Upper lobe of right lung (tissue), 1 donor: ENCODE measurements around the gene MRPL43. TPM values are rescaled to one million over a fixed set of nuclear protein-coding genes. Genes with fewer than 3 reads are reported as not detected.

ENCODE experiments used
- ATAC-seq: fragments of 200-7000 bp; cut with Tn5 transposase; one replicate; pipeline ENCODE4 v1.9.1; 2020; ENCODE audit warnings: mild to moderate bottlenecking, moderate library complexity
- DNase-seq: peaks from one replicate; pipeline ENCODE4 v3.0.0-alpha.2; 2020
- H3K27ac ChIP-seq: fragments of 200-600 bp; one replicate; pipeline ENCODE4 v1.8.0; 2022
- H3K27me3 ChIP-seq: fragments of 200-600 bp; one replicate; pipeline ENCODE4 v1.8.0; 2022; ENCODE audit warnings: mild to moderate bottlenecking
- H3K36me3 ChIP-seq: fragments of 200-600 bp; one replicate; pipeline ENCODE4 v1.8.0; 2022
- H3K4me1 ChIP-seq: fragments of 200-600 bp; one replicate; pipeline ENCODE4 v1.8.0; 2022
- H3K4me3 ChIP-seq: fragments of 200-600 bp; one replicate; pipeline ENCODE4 v1.8.0; 2022; ENCODE audit warnings: mild to moderate bottlenecking
- H3K9me3 ChIP-seq: fragments of 200-600 bp; one replicate; pipeline ENCODE4 v1.8.0; 2022
- intact Hi-C: fragments of 100-400 bp; cut with DNase I; formaldehyde crosslinking; loops from one replicate; pipeline ENCODE4 v1.11.0; 2022
- microRNA-seq: library from miRNA; unstranded; fragments of <30 nt; microRNA quantifications from one replicate; pipeline ENCODE4 v1.2.0, GENCODE V29; 2020; ENCODE audit warnings: borderline microRNAs expressed
- total RNA-seq: library from RNA; stranded (reverse); fragmentation: NEBNext Ultra II Directional; extraction: Animal tissue kit (Norgen Biotek cat#: 25700); gene quantifications from one replicate; pipeline ENCODE4 v1.2.1, GENCODE V29; 2021
- TF ChIP-seq, protein P1 (sequence below): fragments of 200-600 bp; IDR thresholded peaks from one replicate; pipeline ENCODE4 v1.8.0; 2022; ENCODE audit warnings: antibody characterized with exemption
- donor health status: DM: no; HTN: yes; CAD: no; lungs with severe emphysema.

MRPL43 gene
- total RNA-seq, 1 donor from 2014 or later = 60.5 TPM

DNA sequence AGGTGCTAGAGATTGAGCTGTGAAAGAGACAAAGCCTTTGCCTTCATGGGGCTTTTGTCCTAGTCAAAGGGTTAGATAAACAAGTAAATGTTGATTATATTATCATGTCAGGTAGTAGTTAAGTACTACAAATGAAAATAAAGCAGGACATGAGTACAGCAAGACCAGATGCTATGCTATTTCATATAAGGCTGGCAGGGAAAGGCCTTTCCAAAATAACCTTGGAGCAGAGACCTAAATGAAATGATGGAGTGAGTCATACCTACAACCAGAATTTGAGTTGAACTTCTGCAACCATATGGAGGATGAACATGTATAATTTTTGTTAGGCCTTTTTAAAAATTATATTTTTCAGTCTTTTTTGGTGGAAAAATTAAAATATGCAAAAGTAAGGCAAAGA lies 41.5 kb downstream of the MRPL43 start:
- no peak for DNase-seq
- TF ChIP-seq, protein P1, sequence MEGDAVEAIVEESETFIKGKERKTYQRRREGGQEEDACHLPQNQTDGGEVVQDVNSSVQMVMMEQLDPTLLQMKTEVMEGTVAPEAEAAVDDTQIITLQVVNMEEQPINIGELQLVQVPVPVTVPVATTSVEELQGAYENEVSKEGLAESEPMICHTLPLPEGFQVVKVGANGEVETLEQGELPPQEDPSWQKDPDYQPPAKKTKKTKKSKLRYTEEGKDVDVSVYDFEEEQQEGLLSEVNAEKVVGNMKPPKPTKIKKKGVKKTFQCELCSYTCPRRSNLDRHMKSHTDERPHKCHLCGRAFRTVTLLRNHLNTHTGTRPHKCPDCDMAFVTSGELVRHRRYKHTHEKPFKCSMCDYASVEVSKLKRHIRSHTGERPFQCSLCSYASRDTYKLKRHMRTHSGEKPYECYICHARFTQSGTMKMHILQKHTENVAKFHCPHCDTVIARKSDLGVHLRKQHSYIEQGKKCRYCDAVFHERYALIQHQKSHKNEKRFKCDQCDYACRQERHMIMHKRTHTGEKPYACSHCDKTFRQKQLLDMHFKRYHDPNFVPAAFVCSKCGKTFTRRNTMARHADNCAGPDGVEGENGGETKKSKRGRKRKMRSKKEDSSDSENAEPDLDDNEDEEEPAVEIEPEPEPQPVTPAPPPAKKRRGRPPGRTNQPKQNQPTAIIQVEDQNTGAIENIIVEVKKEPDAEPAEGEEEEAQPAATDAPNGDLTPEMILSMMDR = no peak
- no peaks in the 10 kb centered on the region for H3K9me3 ChIP-seq
- H3K4me1 ChIP-seq = no peaks in the 10 kb centered on the region
- H3K36me3 ChIP-seq = peaks cover 97% of the 10 kb centered on the region
- intact Hi-C loops = no loop called here
- no peaks in the 10 kb centered on the region for H3K27me3 ChIP-seq
- H3K27ac ChIP-seq = no peak overlapping the region
- ATAC-seq = no peak
- H3K4me3 ChIP-seq = no peak overlapping the region

DNA sequence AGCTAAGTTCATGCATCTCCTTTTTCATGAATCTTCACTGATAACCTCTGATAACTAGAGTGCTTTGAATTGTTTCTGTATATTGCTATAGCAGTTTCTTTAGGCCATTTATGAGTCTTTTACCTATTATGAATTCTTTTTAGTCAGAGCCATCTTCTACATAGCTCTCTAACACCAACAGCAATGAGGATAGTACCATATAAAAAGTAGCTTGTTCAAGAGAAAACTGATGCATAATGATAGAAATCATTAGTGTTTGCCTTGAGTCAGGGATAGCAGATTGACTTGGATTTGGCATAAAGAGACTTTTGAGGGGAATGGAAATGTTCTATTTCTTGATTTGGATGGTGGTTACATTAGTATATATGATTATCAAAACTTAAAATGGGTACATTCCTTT lies 43.8 kb downstream of the MRPL43 start:
- Histone ChIP-seq H3K36me3 (peaks cover 95% of the 10 kb centered on the region), H3K9me3 (no peaks in the 10 kb centered on the region), H3K27me3 (no peaks in the 10 kb centered on the region), H3K4me1 (no peaks in the 10 kb centered on the region), H3K27ac (no peak overlapping the region), H3K4me3 (no peak overlapping the region)
- TF ChIP-seq, protein P1 = no peak
- no peak for ATAC-seq
- no peak for DNase-seq
- intact Hi-C loops = no loop called here

DNA sequence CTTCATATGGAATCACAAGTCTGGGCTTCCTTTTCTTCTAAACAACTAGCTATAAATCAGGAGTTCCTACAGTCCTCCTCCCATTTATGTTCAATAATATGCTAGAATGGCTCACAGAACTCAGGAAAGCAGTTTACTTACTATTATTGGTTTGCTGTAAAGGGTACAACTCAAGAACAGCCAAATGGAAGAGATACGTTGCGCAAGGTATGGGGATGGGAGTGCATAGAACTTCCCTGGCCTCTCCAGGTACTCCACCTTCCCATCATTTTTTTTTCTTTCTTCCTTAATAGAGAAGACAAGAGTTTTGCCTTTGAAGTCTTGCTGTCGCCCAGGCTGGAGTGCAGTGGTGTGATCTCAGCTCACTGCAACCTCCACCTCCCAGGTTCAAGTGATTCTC lies 45.1 kb downstream of the MRPL43 start:
- ATAC-seq = no peak
- H3K36me3 ChIP-seq = peaks cover 95% of the 10 kb centered on the region
- intact Hi-C loops = no loop called here

DNA sequence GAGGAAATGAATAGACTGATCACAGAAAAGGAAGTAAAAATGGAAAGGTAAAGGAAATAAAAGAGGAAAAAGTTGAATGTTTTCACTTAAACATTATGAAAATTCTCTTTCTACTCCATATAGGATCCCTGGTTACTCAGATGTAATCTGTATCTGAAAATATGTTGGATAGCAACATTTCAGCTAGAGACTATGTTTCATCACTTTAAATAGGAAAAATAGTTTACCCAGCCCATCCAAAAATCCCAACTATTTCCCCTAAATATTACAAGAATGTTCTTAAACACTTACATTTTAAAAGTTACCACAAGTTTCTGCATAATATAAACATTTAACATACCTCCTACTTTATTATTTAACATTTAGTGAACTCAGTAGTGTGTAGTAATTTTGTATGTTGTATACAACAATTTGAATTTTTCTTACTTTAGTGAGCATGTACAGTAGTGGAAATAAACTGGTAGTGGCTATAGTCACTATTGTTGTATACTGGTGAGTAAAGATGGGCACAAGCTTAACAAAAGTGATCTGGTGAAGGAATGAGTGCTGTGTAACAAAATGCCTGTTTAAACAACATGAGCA lies 47.4 kb downstream of the MRPL43 start:
- H3K9me3 ChIP-seq = no peaks in the 10 kb centered on the region
- no peak overlapping the region for H3K4me3 ChIP-seq
- H3K36me3 ChIP-seq = peaks cover 93% of the 10 kb centered on the region
- TF ChIP-seq, protein P1 = no peak
- ATAC-seq (no peak), DNase-seq (no peak)
- no peak overlapping the region for H3K27ac ChIP-seq
- H3K4me1 ChIP-seq = no peaks in the 10 kb centered on the region
- H3K27me3 ChIP-seq = no peaks in the 10 kb centered on the region
- intact Hi-C loops = no loop called here

More for the DNA sequence above, 45.1 kb downstream of the MRPL43 start:
- no peaks in the 10 kb centered on the region for H3K4me1 ChIP-seq
- no peaks in the 10 kb centered on the region for H3K9me3 ChIP-seq
- H3K27me3 ChIP-seq = no peaks in the 10 kb centered on the region
- no peak overlapping the region for H3K4me3 ChIP-seq
- TF ChIP-seq, protein P1 = no peak
- no peak for DNase-seq
- no peak overlapping the region for H3K27ac ChIP-seq

Small RNA genes lying within 50 kb of the gene (microRNA-seq; reads per million reads assigned to microRNA genes)
- not detected for gene MIR608

Other genes with a start within 250 kb of the MRPL43 start
- gene PAX2, start 241.9 kb downstream of the MRPL43 start, total RNA-seq = not detected
- 32.9 TPM for gene SLF2, start 74.5 kb downstream of the MRPL43 start, total RNA-seq
- gene SEMA4G, start 18.0 kb downstream of the MRPL43 start, total RNA-seq = 6.7 TPM
- 6.5 TPM for gene TWNK, start within 50 bp of the MRPL43 start, total RNA-seq
- 50.0 TPM for gene LZTS2, start 12.3 kb upstream of the MRPL43 start, total RNA-seq
- 1.6 TPM for gene PDZD7, start 43.6 kb upstream of the MRPL43 start, total RNA-seq
- 49.2 TPM for gene SFXN3, start 43.7 kb upstream of the MRPL43 start, total RNA-seq
- gene KAZALD1, start 74.5 kb upstream of the MRPL43 start, total RNA-seq = 8.4 TPM
- not detected for gene TLX1, start 143.8 kb upstream of the MRPL43 start, total RNA-seq
- not detected for gene LBX1, start 242.0 kb upstream of the MRPL43 start, total RNA-seq